Fibroblast of the aortic adventitia (primary cell): ENCODE data around the gene POLA2. TPM values are rescaled to one million over a fixed set of nuclear protein-coding genes. Genes with fewer than 3 reads are reported as not detected.
"Not testable (repeated sequence)": the region's sequence is repeated elsewhere in the genome, so short reads cannot be mapped to it uniquely, and the experiment has no call there.

Experiments
- DNase-seq: peaks from one replicate; pipeline ENCODE4 v3.0.0-alpha.2; 2010; ENCODE audit warnings: low read depth
- H3K4me3 ChIP-seq: 2 replicates; pipeline ENCODE4 v1.5.1; 2011; ENCODE audit warnings: low read depth, mild to moderate bottlenecking, control low read depth, low read length, moderate library complexity
- CTCF ChIP-seq: IDR thresholded peaks from 2 replicates; pipeline ENCODE4 v1.5.1; 2011; ENCODE audit warnings: mild to moderate bottlenecking, low read length, control low read depth, inconsistent platforms; ENCODE audit not compliant: insufficient read depth
- total RNA-seq: library from RNA; depleted of rRNA; stranded (reverse); fragments of >200 nt; gene quantifications from 2 replicates; pipeline ENCODE4 v1.2.3, GENCODE V29; 2012; ENCODE audit warnings: low replicate concordance

POLA2 gene
- total RNA-seq, 1 donor = 32.4 TPM

- DNase-seq = no peak
- no peak overlapping the region for H3K4me3 ChIP-seq
- no peak for TF ChIP-seq CTCF
Observed at GRCh38 chr11:65260302-65260701, 1.5 kb upstream of the POLA2 start.

- peak overlapping the region; percentile 75 for H3K4me3 ChIP-seq
- no peak for TF ChIP-seq CTCF
- DNase-seq = no peak
Observed at GRCh38 chr11:65260756-65261590, 789 bp upstream of the POLA2 start.

GRCh38 chr11:65262381-65262680 lies 569 bp downstream of the POLA2 start:
- peak; percentile 54 for DNase-seq
- peak overlapping the region; percentile 82 for H3K4me3 ChIP-seq
- no peak for TF ChIP-seq CTCF

- peak overlapping the region; percentile 82 for H3K4me3 ChIP-seq
- DNase-seq = no peak
Observed at GRCh38 chr11:65262776-65263175, 1.0 kb downstream of the POLA2 start.

GRCh38 chr11:65264747-65265146 lies 3.0 kb downstream of the POLA2 start:
- not testable (repeated sequence) for DNase-seq, H3K4me3 ChIP-seq

More at GRCh38 chr11:65262776-65263175, 1.0 kb downstream of the POLA2 start:
- no peak for TF ChIP-seq CTCF

GRCh38 chr11:65266210-65266609 lies 4.4 kb downstream of the POLA2 start:
- DNase-seq = peak; percentile 40
- TF ChIP-seq CTCF = peak; percentile 74
- no peak overlapping the region for H3K4me3 ChIP-seq

GRCh38 chr11:65274735-65275682 lies 13.2 kb downstream of the POLA2 start:
- peak; percentile 74 for TF ChIP-seq CTCF
- H3K4me3 ChIP-seq = no peak overlapping the region
- DNase-seq = peak; percentile 99
